Stomach (tissue), 9 donors: Measurements from ENCODE around the gene TNRC6C. TPM values are rescaled to one million over a fixed set of nuclear protein-coding genes. Genes with fewer than 3 reads are reported as not detected.

Experiments
- DNase-seq, 2 donors: peaks; one replicate each; pipeline versions ENCODE4 v3.0.0 to v3.0.0-alpha.2; 2013 to 2019
- H3K27ac ChIP-seq, 5 donors: fragments of 200-600 bp in 4 of 5; sonication (generic) in 4 of 5; one replicate each; pipeline ENCODE4 v1.5.1; 2013 to 2019; ENCODE audit warnings: mild to moderate bottlenecking in 1 of 5, moderate library complexity in 1 of 5
- H3K27me3 ChIP-seq, 3 donors: fragments of 200-600 bp; sonication (generic); one replicate each; pipeline ENCODE4 v1.5.1; 2017 to 2019; ENCODE audit warnings: mixed run types in 1 of 3
- H3K36me3 ChIP-seq, 4 donors: fragments of 200-600 bp; sonication (generic); 1 replicate in 3 of 4; 2 replicates in 1 of 4; pipeline ENCODE4 v1.5.1; 2016 to 2019
- H3K4me1 ChIP-seq, 4 donors: fragments of 200-600 bp; sonication (generic); one replicate each; pipeline ENCODE4 v1.5.1; 2016 to 2019
- H3K4me3 ChIP-seq, 4 donors: fragments of 200-600 bp; sonication (generic) in 3 of 4; one replicate each; pipeline ENCODE4 v1.5.1; 2016 to 2019; ENCODE audit warnings: mild to moderate bottlenecking in 1 of 4
- H3K9me3 ChIP-seq, 4 donors: fragments of 200-600 bp; sonication (generic); one replicate each; pipeline ENCODE4 v1.5.1; 2016 to 2019
- CTCF ChIP-seq, 7 experiments: fragments of 450-650 bp in 4 of 7; fragments of 200-600 bp in 3 of 7; sonication (generic) in 3 of 7; IDR thresholded peaks; one replicate each; pipeline ENCODE4 v1.5.1; 2016 to 2019; ENCODE audit warnings: antibody characterized with exemption in 7 of 7, control low read depth in 2 of 7, mild to moderate bottlenecking in 1 of 7
- EP300 ChIP-seq: sonication (generic); formaldehyde crosslinking; IDR thresholded peaks from one replicate; pipeline ENCODE4 v1.6.1; 2017; ENCODE audit warnings: antibody characterized with exemption
- POLR2A ChIP-seq, 4 donors: fragments of 450-650 bp; IDR thresholded peaks; one replicate each; pipeline ENCODE4 v1.6.1; 2016; ENCODE audit warnings: antibody characterized with exemption in 4 of 4, control low read depth in 2 of 4, mild to moderate bottlenecking in 1 of 4, moderate library complexity in 1 of 4
- POLR2AphosphoS5 ChIP-seq, 3 donors: sonication (generic); formaldehyde crosslinking; IDR thresholded peaks; one replicate each; pipeline ENCODE4 v1.6.1; 2016; ENCODE audit warnings: antibody characterized with exemption in 3 of 3
- WGBS, 5 donors: extraction: QIAGEN DNeasy Blood & Tissue Kit in 3 of 5; methylation state at CpG; one replicate each; pipeline versions ENCODE4 v1.1.5 to v1.1.7; 2013 to 2018; 5-methylcytosine and 5-hydroxymethylcytosine counted together
- intact Hi-C: fragments of 100-400 bp; cut with DNase I; formaldehyde crosslinking; loops from one replicate; pipeline ENCODE4 v1.15.1; 2023; ENCODE audit warnings: low total_unique reads
- polyA plus RNA-seq, 3 donors: library from polyadenylated mRNA; stranded (reverse); fragments of 200-250 nt; gene quantifications; one replicate each; pipeline ENCODE4 v1.2.3, GENCODE V29; 2013
- total RNA-seq, 5 donors: library from RNA; depleted of rRNA; stranded (reverse); fragments of >200 nt; gene quantifications; one replicate each; pipeline versions ENCODE4 v1.1.0 to v1.2.3, GENCODE V29; 2014 to 2016
- donor health status: healthy with polysubstance abuse.
- donor health status: Bipolar disorder and iron deficiency.
- donor health status: healthy.

Gene TNRC6C
- total and polyA plus RNA-seq, 8 donors = 0.92 to 64.8 (median 9.6) TPM

GRCh38 chr17:78140169-78141051, 181.9 kb downstream of the TNRC6C start:
- peak overlapping the region; percentile 22 to 52 (median 48) for H3K27ac ChIP-seq

DNA sequence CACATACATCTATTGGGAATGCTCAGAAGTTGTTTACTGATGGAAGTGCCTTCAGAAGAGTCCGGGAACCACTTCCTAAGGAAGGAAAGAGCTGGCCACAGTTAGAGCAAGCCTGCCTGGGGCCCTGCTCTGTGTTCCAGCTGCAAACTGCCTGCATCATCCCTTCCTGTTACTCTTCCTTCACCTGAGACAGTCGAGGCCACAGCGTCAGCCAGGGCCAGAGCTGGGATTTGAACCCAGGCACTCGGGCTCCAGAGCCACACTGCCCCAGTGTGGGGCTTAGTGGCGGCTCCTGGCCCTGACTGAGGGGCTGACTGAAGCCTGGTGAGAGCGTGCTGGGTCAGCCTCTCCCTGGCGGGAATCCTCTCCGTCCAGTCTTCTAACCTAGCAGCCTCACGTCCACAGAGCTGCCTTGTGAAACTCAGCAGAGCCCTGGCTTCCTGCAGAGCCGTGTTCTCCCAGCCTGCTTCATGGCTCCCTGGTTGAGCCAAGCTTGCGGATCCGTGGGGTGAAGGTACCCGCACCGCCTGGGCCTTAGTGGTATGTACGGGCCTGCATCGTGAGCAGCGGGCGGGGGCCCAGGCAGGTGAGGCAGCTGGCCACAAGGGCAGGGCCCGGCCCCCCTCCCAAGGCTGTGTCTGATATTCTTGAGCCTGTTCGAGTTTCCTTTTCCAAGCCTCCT, 183.1 kb downstream of the TNRC6C start:
- no peaks in the 10 kb centered on the region for H3K27me3 ChIP-seq
- H3K4me3 ChIP-seq = no peak overlapping the region
- TF ChIP-seq EP300 (no peak), CTCF (IDR thresholded peaks at IDR 0.05) (no peak), POLR2A (IDR thresholded peaks at IDR 0.05) (no peak), POLR2AphosphoS5 (IDR thresholded peaks at IDR 0.05) (no peak)
- peak in 1 of 2 donors; percentile 36 for DNase-seq
- no peaks in the 10 kb centered on the region for H3K36me3 ChIP-seq
- H3K27ac ChIP-seq = peak overlapping the region in 1 of 5 donors; percentile 61
- peaks cover 39 to 90% (median 61%) of the 10 kb centered on the region in 4 donors for H3K4me1 ChIP-seq
- 67 to 74% (median 72%) methylated on average over 16 to 20 of the region's 20 CpGs for WGBS, 5 donors
- intact Hi-C loops = no loop called here
- H3K9me3 ChIP-seq = no peaks in the 10 kb centered on the region

More at GRCh38 chr17:78140169-78141051, 181.9 kb downstream of the TNRC6C start:
- H3K4me3 ChIP-seq = peak overlapping the region; percentile 13 to 22 (median 20)
- WGBS, 5 donors = 16 to 27% (median 22%) methylated on average over 31 to 58 of the region's 58 CpGs
- TF ChIP-seq EP300 (no peak), POLR2AphosphoS5 (IDR thresholded peaks at IDR 0.05) (peak in 2 of 3 donors; percentile 51 to 71)
- intact Hi-C loops = no loop called here
- H3K9me3 ChIP-seq = no peaks in the 10 kb centered on the region
- peaks cover 0 to 3% (median 0%) of the 10 kb centered on the region in 4 donors for H3K36me3 ChIP-seq
- H3K27me3 ChIP-seq = no peaks in the 10 kb centered on the region
- H3K4me1 ChIP-seq = peaks cover 32 to 84% (median 50%) of the 10 kb centered on the region in 4 donors
- peak; percentile 96 for DNase-seq

DNA sequence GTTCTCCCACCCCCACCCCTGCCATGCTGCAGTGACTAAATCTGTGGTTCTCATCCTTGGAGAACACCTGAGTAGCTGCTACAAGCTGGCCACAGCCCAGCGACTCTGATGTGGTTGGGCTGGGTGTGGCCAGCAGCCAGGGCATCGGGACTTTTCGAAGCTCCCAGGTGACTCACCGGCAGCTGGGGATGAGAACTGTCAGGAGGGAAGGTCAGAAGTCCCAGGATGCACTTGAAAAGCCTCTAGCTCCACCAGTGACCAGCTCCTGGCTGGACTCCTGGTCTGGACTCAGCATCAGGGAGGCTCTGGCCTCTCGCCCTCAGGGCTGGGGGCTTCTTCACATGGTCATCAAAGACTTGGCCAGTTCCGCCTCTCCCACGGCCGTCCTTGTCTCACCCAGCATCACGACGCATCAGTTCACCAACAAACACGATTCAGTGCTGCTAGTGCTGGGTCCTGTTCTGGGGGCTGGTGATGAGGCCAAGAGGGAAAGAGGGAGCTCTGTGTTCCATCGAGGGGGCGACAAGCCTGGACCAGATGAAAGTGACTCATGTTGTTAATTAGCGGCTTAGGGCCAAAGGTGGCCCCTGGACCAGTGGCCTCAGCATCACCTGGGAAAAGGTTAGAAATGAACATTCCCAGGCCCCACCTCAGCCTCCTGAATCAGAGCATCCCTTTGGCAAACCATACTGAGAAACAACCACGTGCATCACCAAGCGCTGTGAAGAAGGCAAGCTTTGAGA, 183.8 kb downstream of the TNRC6C start:
- no peak for TF ChIP-seq POLR2A (IDR thresholded peaks at IDR 0.05)
- TF ChIP-seq CTCF (IDR thresholded peaks at IDR 0.05) = no peak
- TF ChIP-seq POLR2AphosphoS5 (IDR thresholded peaks at IDR 0.05) = no peak
- no peak for TF ChIP-seq EP300

DNA sequence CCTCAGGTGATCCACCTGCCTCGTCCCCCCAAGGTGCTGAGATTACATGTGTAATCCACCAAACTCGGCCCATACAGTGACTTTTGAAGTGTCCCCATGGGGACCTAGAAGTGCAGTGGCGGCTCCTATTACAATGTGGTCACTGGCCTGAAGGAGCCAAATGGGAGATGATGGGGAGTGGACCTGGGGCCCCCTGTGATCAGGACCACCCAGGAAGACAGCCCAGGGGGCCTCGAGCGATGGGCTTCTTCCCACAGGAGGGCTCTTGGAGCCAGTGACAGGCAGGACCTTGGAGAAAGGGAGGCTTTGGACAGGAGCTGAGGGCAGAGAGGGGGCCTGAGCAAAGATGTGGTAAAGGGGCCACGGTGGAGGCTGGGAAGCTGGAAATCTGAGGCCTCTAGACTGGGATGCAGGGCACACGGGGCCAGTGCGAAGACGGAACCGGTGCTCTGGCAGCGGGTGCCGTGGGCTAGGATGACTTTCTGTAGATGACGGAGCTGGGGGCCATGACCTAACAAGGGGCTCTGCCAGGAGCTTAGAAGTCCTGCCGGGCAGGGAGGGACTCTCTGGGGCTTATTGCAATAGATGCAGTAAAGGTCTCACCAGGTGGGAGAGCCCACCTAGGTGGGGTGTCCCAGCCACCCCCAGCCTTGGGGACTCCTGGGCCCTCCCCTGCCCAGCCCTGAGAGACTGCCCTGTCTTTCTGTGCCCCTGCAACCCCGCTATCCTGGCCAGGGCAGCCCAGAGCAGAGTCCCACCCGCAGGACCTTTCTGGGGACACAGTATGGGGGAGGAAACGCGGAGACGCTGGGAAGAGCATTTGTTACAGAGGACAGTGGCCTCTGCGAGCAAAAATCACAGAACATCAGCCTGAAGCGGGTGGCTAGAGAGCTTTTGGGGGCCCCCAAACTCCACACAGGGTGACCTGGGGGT, 185.0 kb downstream of the TNRC6C start:
- WGBS, 5 donors = 87 to 90% (median 88%) methylated on average over 20 to 21 of the region's 21 CpGs
- intact Hi-C loops = no loop called here
- Histone ChIP-seq H3K27ac (peak overlapping the region; percentile 75 to 87 (median 81)), H3K36me3 (no peaks in the 10 kb centered on the region), H3K4me1 (peaks cover 43 to 92% (median 68%) of the 10 kb centered on the region in 4 donors), H3K4me3 (no peak overlapping the region), H3K9me3 (no peaks in the 10 kb centered on the region), H3K27me3 (no peaks in the 10 kb centered on the region)
- DNase-seq = no peak
- TF ChIP-seq EP300 = no peak
- TF ChIP-seq POLR2AphosphoS5 (IDR thresholded peaks at IDR 0.05) = no peak
- no peak for TF ChIP-seq POLR2A (IDR thresholded peaks at IDR 0.05)
- TF ChIP-seq CTCF (IDR thresholded peaks at IDR 0.05) = no peak

More for the DNA sequence above, 183.8 kb downstream of the TNRC6C start:
- H3K27me3 ChIP-seq = no peaks in the 10 kb centered on the region
- 61 to 84% (median 69%) methylated on average over 14 to 16 of the region's 16 CpGs for WGBS, 5 donors
- peak; percentile 73 to 79 for DNase-seq
- peaks cover 39 to 92% (median 62%) of the 10 kb centered on the region in 4 donors for H3K4me1 ChIP-seq
- peak overlapping the region in 1 of 5 donors; percentile 61 for H3K27ac ChIP-seq
- intact Hi-C loops = no loop called here
- no peaks in the 10 kb centered on the region for H3K9me3 ChIP-seq
- no peak overlapping the region for H3K4me3 ChIP-seq
- no peaks in the 10 kb centered on the region for H3K36me3 ChIP-seq
